ENCODE results near the gene AHCYL2. TPM values are rescaled to one million over a fixed set of nuclear protein-coding genes. Genes with fewer than 3 reads are reported as not detected.
A peak's percentile ranks its signal among the peaks of the same experiment; 100 is the strongest.
"Not testable (repeated sequence)": the region's sequence is repeated elsewhere in the genome, so short reads cannot be mapped to it uniquely, and the experiment has no call there.

The AHCYL2 gene
- total RNA-seq, 1 experiment from 2014 or later, result 22.1 TPM

DNA sequence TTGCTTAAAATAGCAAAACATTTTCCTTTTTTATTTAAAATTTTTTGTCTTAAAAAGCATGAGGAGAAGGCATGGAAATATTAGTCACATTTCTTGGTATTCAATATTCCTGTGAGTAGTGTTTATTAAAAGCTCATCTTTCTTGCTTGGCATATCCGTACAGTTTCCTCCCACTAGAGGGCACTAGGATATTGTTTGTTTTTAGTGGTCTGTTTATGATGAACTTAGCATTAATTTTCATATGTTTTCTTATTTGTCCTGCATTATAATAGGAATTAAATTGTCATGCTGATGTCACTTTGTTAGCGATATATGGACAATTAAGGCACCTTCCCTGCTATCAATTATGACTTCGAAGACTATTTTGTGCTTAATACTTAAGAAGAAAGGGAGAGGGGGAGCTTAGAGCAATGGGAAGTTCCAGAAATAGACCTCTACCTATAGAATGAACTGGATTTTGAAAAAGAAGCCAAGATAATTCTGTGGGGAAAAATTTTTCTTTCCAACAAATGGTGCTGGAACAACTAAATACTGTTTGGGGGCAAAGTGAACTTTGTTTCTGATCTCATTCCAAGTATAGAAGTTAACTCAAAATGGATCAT is 118.4 kb downstream of the AHCYL2 start:
- peak; percentile 47 for DNase-seq (ENCODE audit: extremely low read depth, low read depth)

DNA sequence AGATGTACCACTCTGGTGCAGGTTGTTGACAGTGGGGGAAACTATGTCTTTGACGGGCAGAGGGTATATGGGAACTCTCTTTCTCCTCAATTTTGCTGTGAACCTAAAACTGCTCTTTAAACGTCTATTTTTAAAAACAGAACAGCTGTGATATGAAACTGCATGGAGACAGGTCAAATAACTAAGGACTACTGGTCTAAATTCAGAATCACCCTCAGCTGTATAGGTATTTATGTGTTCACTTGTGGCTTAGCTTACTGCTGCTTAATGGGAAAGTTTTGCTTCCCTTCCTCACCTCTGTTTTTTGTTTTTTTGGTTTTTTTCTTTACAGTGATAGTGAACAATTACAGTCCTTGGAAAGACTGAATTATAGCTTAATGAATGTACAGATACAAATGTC is 122.5 kb downstream of the AHCYL2 start:
- no peak for DNase-seq (ENCODE audit: extremely low read depth, low read depth)

DNA sequence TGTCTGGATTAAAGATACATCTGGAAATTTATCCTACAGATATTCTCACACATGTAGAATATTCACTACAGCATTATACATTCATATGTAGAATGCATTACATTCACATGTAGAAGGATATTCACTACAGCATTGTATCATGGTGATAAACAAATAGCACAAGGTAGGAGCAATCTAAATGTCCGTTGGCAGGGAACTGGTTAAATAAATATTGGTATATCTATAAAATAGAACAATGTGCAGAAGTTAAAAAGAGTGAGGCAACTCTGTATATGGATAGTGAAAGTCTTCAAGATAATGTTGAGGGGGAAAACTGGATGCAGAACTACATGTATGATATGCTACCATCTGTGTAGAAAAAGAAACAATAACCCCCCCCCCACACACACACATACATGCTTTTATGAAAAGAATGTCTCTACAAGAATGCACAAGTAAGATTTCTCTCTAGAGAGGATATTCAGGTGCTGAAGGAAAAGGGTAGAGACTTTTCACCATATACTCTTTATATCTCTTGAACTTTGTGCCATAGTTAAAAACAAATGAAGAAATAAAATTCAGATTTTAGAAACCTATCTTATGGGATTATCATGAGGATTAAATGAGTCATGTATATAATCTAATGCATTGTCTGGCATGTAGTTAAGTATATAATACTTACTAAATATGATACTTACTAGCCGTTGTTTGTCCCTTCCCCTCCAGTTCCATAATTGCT is 123.4 kb downstream of the AHCYL2 start:
- no peak for DNase-seq (ENCODE audit: extremely low read depth, low read depth)

DNA sequence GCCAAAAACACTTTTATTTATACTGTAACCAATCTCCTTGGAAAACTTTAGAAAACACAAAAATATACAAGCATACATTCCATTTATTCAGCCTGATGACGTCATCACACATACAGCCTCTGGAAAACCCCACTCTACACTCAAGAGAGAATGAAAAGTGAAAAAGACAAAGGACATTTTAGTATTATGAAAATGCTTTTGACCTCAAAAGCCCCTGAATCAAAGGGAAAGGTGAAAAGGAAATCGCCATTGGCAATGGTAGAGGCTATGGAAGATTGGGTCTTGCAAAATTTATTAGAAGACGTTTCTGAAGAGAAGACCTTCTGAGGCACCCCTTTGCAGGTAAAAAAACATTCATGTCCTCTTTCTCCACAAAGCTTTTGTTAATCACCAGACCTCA is 126.5 kb downstream of the AHCYL2 start:
- DNase-seq (ENCODE audit: extremely low read depth, low read depth), result no peak

DNA sequence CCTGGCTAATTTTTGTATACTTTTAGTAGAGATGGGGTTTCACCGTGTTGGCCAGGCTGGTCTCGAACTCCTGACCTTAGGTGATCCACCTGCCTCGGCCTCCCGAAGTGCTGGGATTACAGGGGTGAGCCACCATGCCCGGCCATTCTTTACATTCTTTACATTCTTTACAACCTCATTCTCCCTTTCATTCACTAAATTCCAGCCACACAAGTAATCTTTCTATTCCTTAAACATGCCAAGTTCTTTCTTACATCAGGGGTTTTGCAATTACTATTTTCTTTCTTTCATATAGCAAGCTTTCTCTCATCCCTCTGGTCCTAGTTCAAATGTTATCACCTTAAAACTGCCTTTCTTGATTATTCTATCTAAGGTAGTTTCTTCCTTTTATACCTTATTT is 128.3 kb downstream of the AHCYL2 start:
- DNase-seq (ENCODE audit: extremely low read depth, low read depth), result not testable (repeated sequence)

DNA sequence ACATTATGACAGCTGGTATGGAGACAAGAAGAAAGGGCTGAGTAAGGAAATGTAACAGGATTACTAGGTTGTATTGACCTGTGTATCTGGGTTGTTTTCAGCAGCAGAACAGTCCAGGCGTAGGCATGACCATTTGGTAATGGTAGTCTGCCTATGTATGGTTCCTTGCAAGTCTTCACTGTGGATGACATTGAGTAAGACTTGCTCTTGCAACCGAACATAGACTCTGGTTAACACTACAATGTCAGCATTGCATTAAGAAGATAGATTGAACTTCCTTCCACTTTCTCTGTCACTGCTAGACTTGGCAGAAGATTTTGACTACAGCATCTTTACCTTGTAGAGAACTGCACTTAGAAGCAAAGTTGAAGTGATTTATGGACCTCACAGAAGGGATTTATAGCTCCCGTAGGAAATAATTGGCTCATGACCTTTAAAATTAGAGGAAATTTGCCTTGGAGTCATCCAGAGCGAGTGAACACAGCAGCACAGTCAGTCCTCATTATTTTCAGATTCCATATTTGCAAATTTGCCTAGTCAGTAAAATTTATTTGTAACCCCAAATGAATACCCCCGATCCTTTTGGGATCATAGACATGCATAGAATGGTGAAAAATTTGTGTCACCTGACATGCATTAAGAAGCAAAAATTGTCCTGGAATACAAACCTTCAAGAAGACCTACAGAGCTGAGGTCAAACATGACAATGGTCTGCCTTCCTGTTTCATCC is 129.8 kb downstream of the AHCYL2 start:
- no peak for DNase-seq (ENCODE audit: extremely low read depth, low read depth)

DNA sequence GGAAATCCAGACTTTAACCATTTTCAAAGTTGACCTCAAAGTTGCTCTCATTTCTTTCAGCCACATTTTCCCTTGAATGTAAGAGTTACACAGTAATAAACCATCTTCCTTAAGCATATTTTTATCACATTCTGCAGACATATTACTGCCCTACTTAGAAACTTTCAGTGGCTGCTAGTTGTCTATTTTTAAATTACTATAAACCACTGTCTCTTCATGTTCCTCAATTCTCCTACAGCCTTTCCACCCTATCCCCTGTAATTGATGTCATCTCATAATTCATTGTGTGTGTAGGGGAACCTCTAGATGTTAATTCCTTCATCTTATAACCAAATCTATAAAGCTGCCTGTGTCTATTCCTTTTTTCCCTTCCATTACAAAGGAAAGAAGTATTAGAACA is 131.3 kb downstream of the AHCYL2 start:
- no peak for DNase-seq (ENCODE audit: extremely low read depth, low read depth)

DNA sequence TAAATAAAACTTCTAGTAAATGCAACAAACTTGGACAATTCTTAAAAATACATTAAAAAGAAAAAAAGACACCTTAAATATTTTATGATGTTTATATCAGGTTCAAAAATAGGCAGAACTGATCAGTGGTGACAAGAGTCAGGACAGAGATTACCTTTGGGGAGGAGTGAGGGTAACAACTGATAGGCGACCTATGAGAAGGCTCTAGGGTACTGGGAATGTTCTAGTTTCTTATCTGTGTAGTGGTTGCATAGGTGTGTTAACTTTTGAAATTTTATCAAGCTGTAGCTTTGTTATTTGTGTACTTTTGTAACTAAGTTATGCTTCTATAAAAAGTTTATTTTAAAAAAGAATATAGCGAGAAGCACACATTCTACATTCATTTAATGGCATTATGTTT is 134.3 kb downstream of the AHCYL2 start:
- no peak for DNase-seq (ENCODE audit: extremely low read depth, low read depth)

DNA sequence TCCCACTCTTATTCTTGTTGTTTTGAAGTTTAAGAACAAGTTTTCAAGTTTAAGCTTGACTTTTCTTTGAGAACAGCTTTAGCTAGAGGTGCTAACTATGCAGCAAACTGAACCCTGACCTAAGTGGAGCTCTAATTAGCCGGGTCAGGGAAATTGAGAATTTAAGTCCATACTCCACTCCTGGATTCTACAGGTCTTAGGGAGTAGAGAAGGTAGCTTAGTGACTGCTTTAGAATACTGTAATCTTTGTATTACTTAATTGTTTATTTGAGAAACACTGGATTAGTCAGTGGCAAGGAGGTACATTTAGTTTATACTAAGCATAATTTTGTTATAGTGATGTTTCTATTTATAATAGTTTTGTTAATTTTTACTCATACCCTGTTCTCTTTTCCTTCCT is 134.8 kb downstream of the AHCYL2 start:
- DNase-seq (ENCODE audit: extremely low read depth, low read depth), result no peak

DNA sequence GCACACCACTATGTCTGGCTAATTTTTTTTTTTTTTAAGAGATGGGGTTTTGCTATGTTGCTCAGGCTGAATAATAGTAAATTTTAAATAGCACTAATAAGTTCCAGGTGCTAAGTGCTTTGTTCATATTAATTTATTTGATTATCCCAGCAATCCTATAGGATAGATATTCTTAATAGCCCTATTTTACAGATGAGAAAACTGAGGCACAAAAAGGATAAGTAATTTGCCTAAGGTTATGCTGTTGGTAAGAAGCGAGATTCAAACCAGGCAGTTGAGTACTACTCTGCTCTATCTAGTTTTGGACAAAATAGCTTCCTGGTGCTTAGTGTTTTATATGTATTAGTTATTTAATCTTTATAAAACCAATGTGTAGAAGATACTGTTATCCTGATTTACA is 136.9 kb downstream of the AHCYL2 start:
- DNase-seq (ENCODE audit: extremely low read depth, low read depth), result no peak

DNA sequence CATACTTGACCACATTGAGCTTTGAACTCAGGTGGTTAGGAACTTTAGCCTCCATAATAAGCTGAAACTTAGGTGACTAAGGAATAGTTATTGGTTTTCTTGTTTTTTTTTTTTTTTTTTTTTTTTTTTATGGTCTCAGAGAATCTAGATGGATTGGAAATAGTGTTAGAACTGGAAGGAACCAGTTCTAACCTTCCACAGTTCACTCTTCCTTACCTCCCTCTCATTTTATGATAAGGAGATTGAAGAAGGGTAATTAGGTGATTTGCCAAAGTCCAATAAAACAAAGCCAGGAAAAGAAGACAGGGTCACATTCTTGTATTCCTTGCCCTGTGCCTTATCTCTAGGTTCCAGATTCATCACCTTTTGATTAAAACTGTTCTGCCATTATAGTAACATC is 137.7 kb downstream of the AHCYL2 start:
- DNase-seq (ENCODE audit: extremely low read depth, low read depth), result no peak

DNA sequence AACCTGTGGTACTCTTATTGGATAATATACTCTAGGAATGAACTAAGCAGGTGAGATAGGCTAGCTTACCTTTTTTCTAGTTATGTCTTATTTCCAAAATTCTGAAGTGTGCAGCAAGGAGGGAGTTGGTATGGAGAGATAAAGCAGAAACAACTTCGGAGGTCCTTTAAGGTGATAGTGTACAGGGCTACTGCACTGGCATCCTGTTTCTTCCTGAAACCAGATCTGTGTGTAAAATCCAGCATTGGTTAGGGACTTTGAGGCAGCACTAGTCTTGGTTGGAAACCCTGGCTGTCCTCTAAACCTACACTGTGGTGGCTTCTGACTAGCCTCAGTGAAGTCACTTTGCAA is 142.5 kb downstream of the AHCYL2 start:
- DNase-seq (ENCODE audit: extremely low read depth, low read depth), result no peak

DNA sequence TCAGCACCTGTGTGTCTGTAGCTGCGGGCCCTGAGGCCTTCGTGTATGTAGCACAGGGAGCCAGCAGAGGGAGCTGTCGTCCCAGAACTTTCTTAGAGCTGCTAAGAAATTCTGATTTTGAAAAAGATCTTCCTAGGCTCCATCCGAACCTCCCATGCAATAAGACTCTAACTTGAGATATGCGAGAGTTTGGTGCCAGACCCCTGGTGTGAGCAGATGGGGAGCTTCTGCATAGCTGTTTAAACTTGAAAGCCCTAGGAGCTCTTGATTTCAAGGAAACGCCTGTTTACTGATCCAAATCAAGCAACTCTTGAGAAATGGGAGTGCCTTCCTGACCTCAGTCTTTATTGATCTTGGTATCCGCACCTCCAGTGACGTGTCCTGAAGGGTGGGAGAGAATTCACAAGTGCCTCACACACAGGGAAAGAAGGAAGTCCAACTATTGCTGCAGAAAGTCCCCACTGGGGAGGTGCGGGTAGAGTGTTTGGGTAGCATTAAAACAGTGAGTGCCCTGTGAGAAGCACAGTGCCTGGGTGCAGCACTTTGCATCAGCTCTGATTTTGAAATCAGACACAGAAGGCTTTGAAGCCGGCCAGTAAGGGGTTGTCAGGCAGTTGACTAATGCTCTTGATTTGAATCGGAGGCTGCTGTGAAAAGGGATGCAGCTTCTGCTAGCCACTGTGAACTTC is 143.0 kb downstream of the AHCYL2 start:
- DNase-seq (ENCODE audit: extremely low read depth, low read depth), result peak; percentile 74

DNA sequence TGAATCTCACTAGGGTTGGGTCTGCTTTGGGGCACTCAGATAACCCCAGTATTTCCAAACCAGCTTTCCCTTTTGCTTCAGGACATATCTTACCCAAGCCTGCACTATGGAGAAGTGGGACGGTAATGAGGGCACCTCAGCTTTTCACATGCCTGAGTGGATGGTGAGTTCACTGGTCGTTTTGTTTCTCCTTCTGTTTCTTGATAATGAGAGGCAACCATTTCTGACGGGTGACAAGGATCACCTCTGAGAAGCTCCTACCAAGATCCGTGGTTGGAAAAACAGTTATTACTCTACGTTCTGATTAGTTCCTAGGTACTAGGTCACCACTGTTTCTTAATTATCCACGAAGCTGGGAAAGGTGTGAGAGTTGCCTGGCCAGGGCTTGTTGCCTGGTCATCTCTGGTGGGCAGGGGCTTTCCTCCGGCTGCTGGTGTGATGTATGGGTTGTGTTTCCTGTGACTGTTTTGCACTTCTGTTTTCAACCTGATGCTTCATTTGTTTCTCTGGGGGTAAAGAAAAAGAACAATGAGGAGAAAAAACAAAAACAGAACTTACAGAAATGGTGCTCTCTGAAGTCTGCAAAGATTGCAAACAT is 143.7 kb downstream of the AHCYL2 start:
- no peak for DNase-seq (ENCODE audit: extremely low read depth, low read depth)

DNA sequence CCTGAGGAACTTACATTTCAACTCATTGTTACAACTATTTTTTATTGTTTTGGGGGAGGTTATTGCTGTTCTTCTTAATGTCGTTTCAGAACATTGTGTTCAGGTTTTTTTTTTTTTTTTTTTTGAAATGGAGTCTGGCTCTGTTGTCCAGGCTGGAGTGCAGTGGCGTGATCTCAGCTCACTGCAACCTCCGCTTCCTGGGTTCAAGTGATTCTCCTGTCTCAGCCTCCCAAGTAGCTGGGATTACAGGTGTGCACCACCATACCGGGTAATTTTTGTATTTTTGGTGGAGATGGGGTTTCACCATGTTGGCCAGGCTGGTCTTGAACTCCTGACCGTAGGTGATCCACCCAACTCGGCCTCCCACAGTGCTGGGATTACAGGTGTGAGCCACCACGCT is 144.6 kb downstream of the AHCYL2 start:
- DNase-seq (ENCODE audit: extremely low read depth, low read depth), result not testable (repeated sequence)

DNA sequence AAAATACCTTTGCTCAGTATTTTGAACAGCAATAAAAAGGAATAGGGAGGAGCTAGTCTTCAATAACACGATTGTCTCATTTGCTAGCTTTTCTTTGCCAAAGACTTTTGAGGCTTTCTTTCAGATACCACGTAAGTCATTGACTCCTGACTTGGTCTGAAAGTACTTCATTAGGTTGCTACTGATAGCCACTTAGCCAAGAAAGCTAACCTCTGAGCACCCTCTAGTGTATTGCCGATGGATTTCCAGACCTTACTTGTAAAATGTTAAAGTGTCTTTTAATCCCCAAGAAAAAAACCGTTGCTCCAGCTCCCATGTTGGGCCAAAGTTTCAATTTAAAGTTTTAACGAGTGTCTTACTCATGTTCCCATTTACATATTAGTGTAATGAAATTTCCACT is 146.0 kb downstream of the AHCYL2 start:
- peak; percentile 20 for DNase-seq (ENCODE audit: extremely low read depth, low read depth)

DNA sequence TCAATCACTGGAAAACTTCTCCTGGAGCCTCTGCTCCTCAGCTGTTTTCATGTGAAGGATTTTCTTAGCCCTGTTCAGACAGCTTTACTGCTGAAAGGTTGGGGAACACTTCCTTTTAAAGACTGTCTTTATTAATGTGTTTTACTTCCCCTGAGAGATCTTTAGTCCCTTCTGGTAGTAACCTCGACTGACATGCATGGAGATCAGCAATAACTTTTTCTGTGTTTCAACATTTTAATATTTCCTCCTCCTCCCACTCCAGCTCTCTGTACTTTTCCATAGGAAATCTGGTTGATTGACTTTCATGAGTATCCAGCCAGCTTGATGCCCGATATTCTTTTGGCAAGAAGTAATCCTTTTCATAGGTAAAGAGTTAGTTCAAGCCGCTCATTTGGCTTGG is 146.7 kb downstream of the AHCYL2 start:
- no peak for DNase-seq (ENCODE audit: extremely low read depth, low read depth)

DNA sequence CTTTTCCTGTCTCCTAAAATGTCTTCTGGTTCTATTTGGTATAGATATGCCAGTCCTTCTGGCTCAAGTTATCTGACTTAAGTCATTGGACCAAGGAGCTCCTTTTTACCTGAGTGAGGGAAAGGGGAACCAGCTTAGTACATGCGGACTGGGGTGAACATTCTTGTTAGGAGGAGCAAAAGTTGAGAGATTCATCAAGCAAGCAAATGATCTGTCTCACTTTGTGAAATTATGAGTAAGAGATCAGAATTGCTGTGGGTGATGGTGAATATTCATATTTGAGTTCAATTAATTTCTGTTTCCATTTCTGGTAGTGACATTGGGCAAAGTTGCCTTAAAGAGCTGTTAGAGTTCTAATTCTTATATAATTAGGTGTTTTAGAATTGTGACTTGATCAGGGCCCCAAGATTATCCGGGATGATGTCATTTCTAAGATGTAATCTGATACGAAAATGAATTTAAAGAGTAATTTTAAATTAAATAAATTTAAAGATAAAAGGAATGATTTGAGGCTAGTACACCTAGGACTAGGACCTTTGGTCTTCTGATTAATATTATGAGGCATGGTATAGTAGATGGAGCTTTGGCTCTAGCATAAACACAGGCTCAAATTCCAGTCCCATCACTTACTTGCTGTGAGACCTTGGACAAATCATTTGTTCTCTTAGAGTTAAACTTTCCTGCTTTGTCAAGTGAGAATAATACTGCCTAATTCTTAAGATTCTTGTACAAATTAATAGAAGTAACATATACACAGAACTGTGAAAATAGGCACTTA is 149.0 kb downstream of the AHCYL2 start:
- no peak for DNase-seq (ENCODE audit: extremely low read depth, low read depth)

DNA sequence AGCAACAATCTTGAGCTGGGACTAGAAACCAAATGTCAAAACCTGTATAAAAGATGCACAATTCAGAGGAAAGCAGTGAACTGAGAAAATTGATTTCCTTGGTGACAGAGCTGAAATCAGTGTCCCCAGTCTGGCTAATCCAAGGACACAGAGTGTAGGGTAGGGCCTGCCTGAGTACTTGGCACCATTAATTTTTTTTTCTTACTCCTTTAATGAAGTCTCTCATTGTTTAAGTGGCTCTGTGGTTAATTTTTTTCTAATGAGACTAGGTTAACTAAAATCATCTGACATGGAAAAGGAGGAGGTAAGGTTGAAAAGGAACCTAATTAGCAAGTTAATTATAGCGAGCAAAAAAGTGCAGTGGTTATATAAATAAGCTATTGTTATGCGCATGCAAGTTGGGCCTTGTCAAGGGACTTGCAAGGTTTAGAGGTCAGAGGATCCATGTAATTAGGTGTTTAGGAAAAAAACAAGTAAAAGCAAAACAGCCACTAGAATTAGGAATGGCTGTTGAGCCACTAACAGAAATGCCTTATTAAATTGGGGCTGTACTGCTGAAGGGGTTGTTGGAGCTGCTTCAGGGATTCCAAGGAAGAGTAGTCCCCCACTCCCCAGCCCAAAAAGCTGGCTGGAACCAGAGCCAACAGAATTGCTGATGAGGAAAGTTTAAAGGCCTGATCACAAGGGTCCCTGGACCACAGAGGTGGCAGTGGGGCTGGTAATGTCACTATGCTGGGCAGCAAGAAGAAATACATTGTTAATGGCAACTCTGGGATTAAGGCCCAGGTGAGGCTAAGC is 150.5 kb downstream of the AHCYL2 start:
- DNase-seq (ENCODE audit: extremely low read depth, low read depth), result no peak
